ENCODE data around the gene ZNF117. TPM values are rescaled to one million over a fixed set of nuclear protein-coding genes. Genes with fewer than 3 reads are reported as not detected.
"Not testable (repeated sequence)": the region's sequence is repeated elsewhere in the genome, so short reads cannot be mapped to it uniquely, and the experiment has no call there.

The ZNF117 gene
- total RNA-seq (2022) (2.4 and 2.5 TPM in 2 replicates), Bru-seq, nascent RNA (percentile 60 among the genes with signal in this experiment), BruChase-seq, experiment 1, labeled RNA remaining after a 6-hour chase (percentile 62 among the genes with signal in this experiment), BruChase-seq, experiment 2, labeled RNA remaining after a 2-hour chase (percentile 63 among the genes with signal in this experiment)
- long read RNA-seq, result 0 reads

- Mint-ChIP-seq H3K27ac (ENCODE audit: unreplicated experiment) (no peak within 1 kb of the TSS), H3K27me3 (ENCODE audit: unreplicated experiment) (no peaks in the 10 kb centered on the region), H3K4me3 (ENCODE audit: low read depth, unreplicated experiment) (no peak within 1 kb of the TSS), H3K4me1 (ENCODE audit: low read depth, unreplicated experiment) (no peaks in the 10 kb centered on the region), H3K9me3 (ENCODE audit: low read depth, unreplicated experiment) (peaks cover 21% of the 10 kb centered on the region), H3K36me3 (ENCODE audit: insufficient read depth, unreplicated experiment) (no peaks in the 10 kb centered on the region)
- intact Hi-C loops (cut with micrococcal nuclease; ENCODE audit: unreplicated experiment), result no loop called here
- BruUV-seq (replicated peaks), result no TSS peak
- CTCF ChIA-PET, result no interaction called here
- no peak for TF ChIP-seq CTCF (IDR thresholded peaks at IDR 0.05; ENCODE audit: unreplicated experiment)
- no peak for DNase-seq
These were observed at the start of gene ZNF117 for GRCh38 chr7:64990936-64991335. Gene ZNF117, minus strand, starts transcription at chr7:64991036.

- peaks cover 11% of the 10 kb centered on the region for H3K36me3 Mint-ChIP-seq (ENCODE audit: insufficient read depth, unreplicated experiment)
- H3K4me1 Mint-ChIP-seq (ENCODE audit: low read depth, unreplicated experiment); intact Hi-C loops (cut with micrococcal nuclease; ENCODE audit: unreplicated experiment); H3K27me3 Mint-ChIP-seq (ENCODE audit: unreplicated experiment); BruUV-seq (replicated peaks); H3K9me3 Mint-ChIP-seq (ENCODE audit: low read depth, unreplicated experiment); CTCF ChIA-PET: not testable (repeated sequence)
- peak overlapping the region; percentile 52 for H3K27ac Mint-ChIP-seq (ENCODE audit: unreplicated experiment)
- peak; percentile 17 for DNase-seq
- peak overlapping the region; percentile 73 for H3K4me3 Mint-ChIP-seq (ENCODE audit: low read depth, unreplicated experiment)
These were observed 47.9 kb upstream of the ZNF117 start for GRCh38 chr7:65038767-65039166.

GRCh38 chr7:65037740-65038688, 47.2 kb upstream of the ZNF117 start:
- intact Hi-C loops (cut with micrococcal nuclease; ENCODE audit: unreplicated experiment), result no loop called here
- no TSS peak for BruUV-seq (replicated peaks)
- Mint-ChIP-seq H3K27me3 (ENCODE audit: unreplicated experiment) (no peaks in the 10 kb centered on the region), H3K9me3 (ENCODE audit: low read depth, unreplicated experiment) (no peaks in the 10 kb centered on the region), H3K27ac (ENCODE audit: unreplicated experiment) (no peak overlapping the region), H3K4me1 (ENCODE audit: low read depth, unreplicated experiment) (no peaks in the 10 kb centered on the region), H3K36me3 (ENCODE audit: insufficient read depth, unreplicated experiment) (peaks cover 11% of the 10 kb centered on the region), H3K4me3 (ENCODE audit: low read depth, unreplicated experiment) (peak overlapping the region; percentile 73)
- CTCF ChIA-PET, result interaction anchor here (0.6 to 0.9 kb wide), 5 partner anchors 9 to 1773 kb away, joined by 3 to 4 read pairs (median 3); no protein-coding TSS in a partner anchor
- peak; percentile 85 for DNase-seq
- TF ChIP-seq CTCF (IDR thresholded peaks at IDR 0.05; ENCODE audit: unreplicated experiment), result no peak

GRCh38 chr7:65036526-65036925, 45.7 kb upstream of the ZNF117 start:
- H3K4me3 Mint-ChIP-seq (ENCODE audit: low read depth, unreplicated experiment); H3K4me1 Mint-ChIP-seq (ENCODE audit: low read depth, unreplicated experiment); H3K27me3 Mint-ChIP-seq (ENCODE audit: unreplicated experiment); CTCF ChIA-PET; H3K9me3 Mint-ChIP-seq (ENCODE audit: low read depth, unreplicated experiment); H3K27ac Mint-ChIP-seq (ENCODE audit: unreplicated experiment); intact Hi-C loops (cut with micrococcal nuclease; ENCODE audit: unreplicated experiment); DNase-seq; BruUV-seq (replicated peaks): not testable (repeated sequence)
- H3K36me3 Mint-ChIP-seq (ENCODE audit: insufficient read depth, unreplicated experiment), result peaks cover 11% of the 10 kb centered on the region

GRCh38 chr7:65035469-65035868, 44.6 kb upstream of the ZNF117 start:
- DNase-seq; BruUV-seq (replicated peaks); H3K27me3 Mint-ChIP-seq (ENCODE audit: unreplicated experiment); intact Hi-C loops (cut with micrococcal nuclease; ENCODE audit: unreplicated experiment); H3K27ac Mint-ChIP-seq (ENCODE audit: unreplicated experiment); CTCF ChIA-PET; H3K4me1 Mint-ChIP-seq (ENCODE audit: low read depth, unreplicated experiment); H3K9me3 Mint-ChIP-seq (ENCODE audit: low read depth, unreplicated experiment); H3K4me3 Mint-ChIP-seq (ENCODE audit: low read depth, unreplicated experiment): not testable (repeated sequence)
- peaks cover 11% of the 10 kb centered on the region for H3K36me3 Mint-ChIP-seq (ENCODE audit: insufficient read depth, unreplicated experiment)

GRCh38 chr7:65034120-65034782, 43.4 kb upstream of the ZNF117 start:
- H3K4me1 Mint-ChIP-seq (ENCODE audit: low read depth, unreplicated experiment); BruUV-seq (replicated peaks); H3K27ac Mint-ChIP-seq (ENCODE audit: unreplicated experiment); DNase-seq; CTCF ChIA-PET; intact Hi-C loops (cut with micrococcal nuclease; ENCODE audit: unreplicated experiment); H3K27me3 Mint-ChIP-seq (ENCODE audit: unreplicated experiment); H3K4me3 Mint-ChIP-seq (ENCODE audit: low read depth, unreplicated experiment); H3K9me3 Mint-ChIP-seq (ENCODE audit: low read depth, unreplicated experiment): not testable (repeated sequence)
- H3K36me3 Mint-ChIP-seq (ENCODE audit: insufficient read depth, unreplicated experiment), result peaks cover 11% of the 10 kb centered on the region

- DNase-seq; BruUV-seq (replicated peaks); H3K27me3 Mint-ChIP-seq (ENCODE audit: unreplicated experiment); CTCF ChIA-PET; intact Hi-C loops (cut with micrococcal nuclease; ENCODE audit: unreplicated experiment); H3K4me3 Mint-ChIP-seq (ENCODE audit: low read depth, unreplicated experiment); H3K27ac Mint-ChIP-seq (ENCODE audit: unreplicated experiment); H3K9me3 Mint-ChIP-seq (ENCODE audit: low read depth, unreplicated experiment); H3K36me3 Mint-ChIP-seq (ENCODE audit: insufficient read depth, unreplicated experiment); H3K4me1 Mint-ChIP-seq (ENCODE audit: low read depth, unreplicated experiment): not testable (repeated sequence)
These were observed 42.6 kb upstream of the ZNF117 start for GRCh38 chr7:65033391-65033790.

GRCh38 chr7:65025023-65025422, 34.2 kb upstream of the ZNF117 start:
- H3K4me3 Mint-ChIP-seq (ENCODE audit: low read depth, unreplicated experiment); BruUV-seq (replicated peaks); intact Hi-C loops (cut with micrococcal nuclease; ENCODE audit: unreplicated experiment); H3K4me1 Mint-ChIP-seq (ENCODE audit: low read depth, unreplicated experiment); DNase-seq; H3K36me3 Mint-ChIP-seq (ENCODE audit: insufficient read depth, unreplicated experiment); H3K9me3 Mint-ChIP-seq (ENCODE audit: low read depth, unreplicated experiment); H3K27me3 Mint-ChIP-seq (ENCODE audit: unreplicated experiment); H3K27ac Mint-ChIP-seq (ENCODE audit: unreplicated experiment): not testable (repeated sequence)
- CTCF ChIA-PET, result interaction anchor here (0.6 kb wide), 1 partner anchor 13 kb away, joined by 3 read pairs; no protein-coding TSS in a partner anchor

Measured in Calu3 (cell line).